HG03066 (cell line): ENCODE results near the gene PRKAR2B.
"Not testable (repeated sequence)": the region's sequence is repeated elsewhere in the genome, so short reads cannot be mapped to it uniquely, and the experiment has no call there.

Experiments used
- ATAC-seq: cut with Tn5 transposase; IDR thresholded peaks from one replicate; pipeline ENCODE4 v1.9.1; 2021; ENCODE audit warnings: low read depth; ENCODE audit not compliant: unreplicated experiment

PRKAR2B gene

DNA sequence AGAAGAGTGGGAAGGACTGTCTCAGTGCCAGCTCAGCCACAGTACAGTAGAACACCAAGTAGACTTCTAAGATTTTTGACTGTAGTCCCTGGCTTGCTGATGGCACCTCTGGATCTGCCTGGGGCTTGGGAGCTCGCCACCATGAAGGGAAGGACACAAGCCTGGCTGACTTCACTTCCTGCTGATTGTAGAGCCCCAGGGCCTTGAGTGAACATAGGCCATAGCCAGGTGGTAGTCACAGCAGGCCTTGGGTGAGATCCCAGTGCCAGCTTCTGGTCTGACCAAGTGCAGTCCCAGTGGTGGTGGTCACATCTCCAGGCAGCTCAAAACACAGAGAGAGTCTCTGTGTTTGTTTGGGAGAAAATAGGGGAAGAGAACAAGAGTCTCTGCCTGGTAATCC lies 66.7 kb downstream of the PRKAR2B start:
- no peak for ATAC-seq

DNA sequence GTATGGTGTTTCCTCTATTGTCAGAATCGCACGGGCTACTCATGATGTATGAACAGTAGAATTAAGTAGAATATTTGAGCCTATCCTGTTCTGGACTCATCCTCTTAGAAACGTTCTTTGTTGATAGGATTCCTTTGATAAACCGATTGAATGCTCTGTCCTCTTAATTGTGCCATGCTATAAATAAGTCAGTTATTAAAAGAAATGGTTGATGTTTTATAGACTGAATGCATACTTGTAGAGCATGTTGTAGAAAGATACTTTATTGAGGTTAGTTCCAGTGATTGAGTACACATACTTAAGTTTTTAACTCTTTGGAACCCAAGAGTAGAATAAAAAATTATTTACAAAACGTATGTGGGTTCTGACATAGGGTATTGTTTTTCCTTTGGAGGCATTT lies 69.4 kb downstream of the PRKAR2B start:
- no peak for ATAC-seq

DNA sequence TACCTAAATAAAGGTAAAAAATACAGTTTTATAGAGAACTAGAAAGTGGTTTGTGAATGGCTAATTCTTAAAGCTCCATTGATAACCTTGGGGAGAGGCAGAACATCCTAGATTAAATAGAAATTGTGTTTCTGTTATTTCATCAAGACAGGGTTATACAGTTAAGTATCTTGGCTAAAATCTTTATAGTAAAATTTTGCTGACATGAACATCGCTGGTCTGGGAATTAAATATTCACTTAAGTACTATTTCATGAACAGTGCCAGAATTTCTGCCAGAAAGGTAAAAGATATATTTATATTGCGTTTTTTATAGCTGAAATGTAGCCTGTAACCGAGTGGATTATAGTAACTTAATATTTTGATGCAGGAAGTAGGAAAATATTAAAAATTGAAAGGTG lies 70.6 kb downstream of the PRKAR2B start:
- no peak for ATAC-seq

DNA sequence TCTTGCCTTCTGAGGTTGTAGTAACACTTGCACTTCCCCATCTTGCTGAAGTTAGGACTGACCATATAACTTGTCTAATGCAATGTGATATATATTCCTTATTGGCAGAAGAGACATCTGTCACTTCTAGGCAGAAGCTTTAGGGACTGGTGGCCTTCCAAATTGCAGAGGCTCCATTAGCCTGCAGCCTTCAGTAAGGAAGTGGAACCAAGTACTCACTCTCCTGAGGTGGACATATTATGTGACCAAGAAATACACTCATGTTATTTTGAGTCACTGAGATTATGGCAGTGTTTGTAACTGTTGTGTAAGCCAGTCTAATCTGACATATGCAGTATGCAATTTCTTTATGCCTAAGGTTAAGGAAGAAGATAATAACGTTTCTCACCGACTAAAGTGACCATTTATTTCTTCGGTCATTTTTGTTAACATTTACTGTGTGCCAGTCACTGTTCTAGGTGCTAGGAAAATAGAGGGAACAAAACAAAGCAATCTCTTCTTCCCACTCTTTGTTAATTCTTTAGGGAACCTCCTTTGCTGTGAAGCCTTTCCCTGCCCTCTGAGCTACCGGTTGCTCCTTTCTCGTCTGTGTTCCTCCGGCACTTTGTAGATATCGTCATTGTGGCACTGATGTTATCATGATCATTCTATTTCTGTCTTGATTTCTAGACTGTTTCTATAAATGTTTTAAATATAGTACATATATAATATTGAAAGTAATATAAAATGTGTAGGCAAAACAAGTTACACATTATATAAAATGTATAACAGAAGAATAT lies 71.4 kb downstream of the PRKAR2B start:
- no peak for ATAC-seq

DNA sequence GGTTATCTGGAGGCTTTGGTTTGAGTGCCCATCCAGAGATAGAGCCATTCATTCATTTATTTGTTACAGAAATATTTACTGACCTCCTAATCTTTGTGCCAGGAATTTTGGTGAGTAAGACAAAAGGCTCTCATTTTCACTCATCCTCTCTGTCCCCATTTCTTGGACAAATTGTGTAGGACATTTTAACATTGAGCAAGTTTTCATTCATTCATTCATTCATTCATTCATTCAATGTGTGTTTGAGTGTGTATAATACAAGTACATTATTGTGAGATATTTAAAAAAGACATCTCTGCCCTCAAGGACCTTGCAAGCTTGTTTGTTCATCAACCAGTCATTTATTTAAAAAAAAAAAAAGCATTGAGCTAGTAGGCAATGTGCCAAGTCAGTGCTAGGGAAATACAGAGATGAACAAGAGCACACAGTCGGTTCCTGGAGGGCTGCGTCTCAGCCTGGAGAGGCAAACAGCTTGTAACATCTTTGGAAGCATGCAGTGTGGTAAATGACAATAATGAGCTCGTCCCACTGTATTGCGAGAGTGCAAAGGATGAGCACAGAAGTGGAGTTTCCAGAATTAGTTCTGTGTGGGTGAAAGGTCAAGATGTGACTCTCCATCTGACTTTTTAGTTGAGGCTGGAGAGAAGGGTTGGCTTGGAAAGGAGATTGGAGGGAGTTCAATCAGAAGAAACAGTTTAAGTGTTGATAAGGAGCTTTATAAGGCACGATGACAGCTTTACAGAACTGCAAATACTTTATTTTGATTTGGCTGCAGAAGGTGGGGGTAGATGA lies 73.8 kb downstream of the PRKAR2B start:
- no peak for ATAC-seq

DNA sequence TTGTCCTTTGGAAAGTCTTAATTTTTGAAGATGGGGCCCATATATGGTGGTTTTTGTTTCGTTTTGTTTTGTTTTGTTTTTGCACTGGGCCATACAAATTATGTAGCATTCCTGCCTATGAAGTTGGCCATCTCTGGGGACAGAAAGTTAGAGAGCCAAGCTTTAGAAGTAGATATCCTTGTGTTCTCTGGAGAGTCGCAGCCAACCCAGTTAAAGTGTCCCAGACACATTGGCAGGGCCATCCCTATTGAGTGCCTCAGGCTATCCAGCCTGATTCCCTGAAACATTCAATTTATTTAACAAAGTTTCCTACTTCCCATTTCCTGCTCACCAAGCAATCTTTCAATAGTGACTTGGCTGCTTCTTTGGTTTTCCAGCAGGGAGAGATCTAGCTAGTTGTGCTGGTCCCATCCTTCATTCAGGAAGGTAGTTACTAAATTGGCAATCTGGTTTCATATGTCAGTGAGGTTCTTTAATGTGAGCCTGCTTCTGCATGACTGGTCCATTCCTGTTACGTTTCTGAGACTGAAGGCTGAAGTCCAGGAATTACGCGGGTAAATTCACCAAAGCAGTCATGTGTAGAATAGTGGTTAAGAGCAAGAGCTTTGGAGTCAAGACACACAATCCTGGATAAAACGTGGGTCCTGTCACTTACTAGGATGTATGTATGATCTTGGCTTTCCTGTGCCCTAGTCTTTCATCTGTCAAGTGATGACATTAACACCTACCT lies 75.0 kb downstream of the PRKAR2B start:
- no peak for ATAC-seq

DNA sequence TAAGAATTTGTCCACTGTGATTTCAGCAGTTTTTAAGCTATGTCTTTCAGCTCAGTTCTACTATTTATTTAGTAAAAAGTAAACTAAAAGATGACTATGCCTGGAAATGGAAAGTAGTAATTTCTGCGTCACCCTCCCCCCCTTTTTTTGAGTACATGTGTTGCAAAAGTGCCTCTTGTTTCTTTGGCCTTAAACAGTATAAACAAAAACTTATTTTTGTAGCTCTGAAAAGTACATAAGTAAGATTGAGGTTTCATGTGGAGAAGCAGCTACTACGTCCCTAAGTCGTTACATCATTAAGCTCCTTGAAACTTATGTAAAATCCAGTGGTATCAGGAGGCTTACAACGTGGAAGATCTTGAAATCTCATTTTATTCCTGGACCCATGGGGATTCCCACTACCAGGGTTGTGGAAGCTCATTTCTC lies 78.0 kb downstream of the PRKAR2B start:
- ATAC-seq: no peak

DNA sequence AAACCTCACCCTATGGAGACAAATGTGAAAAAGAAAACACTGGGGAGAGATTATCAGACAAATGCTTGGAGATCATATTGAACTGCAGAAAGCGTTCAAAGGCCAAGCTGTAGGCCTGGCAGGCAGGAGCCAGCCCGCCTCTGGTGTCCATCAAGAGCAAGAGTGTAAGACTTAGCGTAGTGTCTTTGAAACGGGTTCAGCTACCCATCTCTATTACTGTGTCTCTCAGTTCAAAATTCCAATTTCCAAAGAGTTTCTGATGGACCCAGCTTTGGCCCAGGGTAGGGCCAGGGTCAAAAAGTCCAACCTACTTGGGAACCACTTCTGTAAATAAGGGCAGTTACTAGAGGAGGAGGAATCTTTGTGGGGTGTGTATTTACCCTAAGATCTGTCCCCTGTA lies 78.9 kb downstream of the PRKAR2B start:
- ATAC-seq: no peak

DNA sequence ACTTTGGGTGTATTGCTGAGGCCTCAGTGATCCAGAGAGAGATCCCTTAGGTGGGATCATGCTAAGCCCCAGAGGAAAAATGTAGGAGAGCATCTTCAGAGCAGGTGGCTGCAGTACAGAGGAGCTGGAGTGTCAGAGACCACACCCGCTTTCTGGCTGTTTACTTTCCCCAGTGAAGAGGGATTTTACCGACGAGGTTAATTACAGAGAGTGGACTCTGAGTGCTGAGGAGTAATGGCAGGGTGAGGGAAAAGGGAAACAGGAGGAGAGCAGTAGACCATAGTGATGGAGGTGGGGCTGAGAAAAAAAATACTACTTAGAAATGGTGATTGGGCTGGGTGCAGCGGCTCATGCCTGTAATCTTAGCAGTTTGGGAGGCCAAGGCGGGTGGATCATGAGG lies 81.0 kb downstream of the PRKAR2B start:
- no peak for ATAC-seq

DNA sequence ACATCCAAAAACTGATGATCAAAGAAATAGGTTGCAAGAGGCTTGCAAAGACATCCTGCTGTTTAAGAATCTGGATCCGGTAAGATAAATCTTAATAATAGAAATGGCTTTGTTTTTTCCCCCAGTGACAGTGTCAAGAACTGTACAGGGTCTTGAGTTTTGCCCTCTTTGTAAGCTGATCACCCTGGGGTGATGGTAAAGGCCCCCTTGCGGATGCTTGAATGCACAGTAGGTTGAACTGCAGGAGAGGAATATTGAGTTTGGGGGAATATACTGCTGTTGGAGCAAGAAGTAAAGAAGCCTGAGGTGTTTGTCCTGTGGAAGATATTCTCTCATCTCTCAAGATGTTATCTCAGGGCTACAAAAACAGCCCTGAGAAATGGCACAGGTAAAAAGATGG lies 83.7 kb downstream of the PRKAR2B start:
- ATAC-seq: no peak

DNA sequence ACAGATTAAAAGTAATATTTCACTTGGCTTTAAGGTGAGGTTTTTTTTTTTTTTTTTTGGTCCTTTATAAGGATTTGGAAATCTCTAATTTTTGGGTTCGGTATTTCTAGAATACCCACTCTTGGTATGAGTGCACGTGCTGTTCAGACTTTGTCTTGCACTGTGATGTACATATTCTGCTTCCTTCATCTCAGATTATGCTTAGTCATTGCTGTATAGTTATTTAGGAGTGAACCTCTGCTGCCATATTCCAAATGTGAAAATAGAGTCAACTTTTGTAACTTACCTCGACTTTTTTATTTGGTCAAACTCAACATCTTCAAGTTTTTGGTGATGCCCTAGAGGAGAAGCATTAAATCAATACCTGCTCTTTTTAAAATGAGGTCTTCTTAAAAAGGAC lies 84.2 kb downstream of the PRKAR2B start:
- ATAC-seq: no peak

DNA sequence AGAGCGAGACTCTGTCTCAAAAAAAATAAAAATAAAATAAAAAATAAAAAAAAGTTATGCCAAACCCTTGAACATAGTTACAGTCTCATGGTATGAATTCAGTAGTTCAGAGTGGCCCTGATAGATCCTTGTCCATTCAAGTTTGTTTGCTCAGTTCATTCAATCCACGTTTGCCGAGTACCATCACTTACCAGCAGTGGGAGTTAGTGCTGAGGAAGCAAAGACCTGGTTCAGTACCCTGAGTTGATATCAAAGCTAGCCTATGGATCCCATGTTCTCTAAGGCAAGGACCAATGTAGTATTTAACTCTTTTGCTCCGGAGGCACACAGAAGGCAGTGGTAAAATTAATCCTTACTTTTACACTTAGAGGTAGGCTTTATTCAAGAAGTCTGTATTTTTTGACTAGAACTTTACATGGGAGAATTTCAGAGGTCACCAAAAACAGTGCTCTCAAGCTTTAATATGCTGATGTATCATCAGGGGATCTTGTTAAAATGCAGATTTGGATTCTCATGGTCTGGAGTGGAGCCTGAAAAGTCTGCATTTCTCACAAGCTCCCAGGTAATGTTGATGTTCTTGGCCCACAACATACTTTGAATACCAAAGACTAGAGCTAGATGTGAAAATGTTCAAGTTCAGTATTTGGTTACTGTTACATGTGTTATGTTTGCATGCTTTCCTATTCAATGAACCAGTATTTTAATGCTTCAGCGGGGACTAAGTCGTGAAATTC lies 86.1 kb downstream of the PRKAR2B start:
- ATAC-seq: no peak

DNA sequence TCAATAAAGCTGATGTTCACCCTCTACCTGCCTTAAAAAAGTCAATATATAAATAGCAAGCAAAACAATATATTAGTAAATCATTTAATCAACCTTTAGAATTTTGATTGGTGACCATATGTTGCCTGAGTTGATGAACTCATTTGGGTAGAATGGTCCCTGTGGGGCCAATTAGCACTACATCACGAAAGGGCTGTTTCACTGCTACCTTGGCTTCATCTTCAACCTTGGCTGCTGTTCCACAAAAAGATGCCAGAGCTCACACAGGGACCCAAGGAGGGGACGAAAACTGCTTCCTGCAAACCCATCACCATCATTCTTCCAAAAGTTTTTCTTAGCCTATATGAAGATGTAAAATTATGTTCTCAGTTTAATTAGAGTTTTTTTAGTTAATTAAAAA lies 88.9 kb downstream of the PRKAR2B start:
- ATAC-seq: no peak

DNA sequence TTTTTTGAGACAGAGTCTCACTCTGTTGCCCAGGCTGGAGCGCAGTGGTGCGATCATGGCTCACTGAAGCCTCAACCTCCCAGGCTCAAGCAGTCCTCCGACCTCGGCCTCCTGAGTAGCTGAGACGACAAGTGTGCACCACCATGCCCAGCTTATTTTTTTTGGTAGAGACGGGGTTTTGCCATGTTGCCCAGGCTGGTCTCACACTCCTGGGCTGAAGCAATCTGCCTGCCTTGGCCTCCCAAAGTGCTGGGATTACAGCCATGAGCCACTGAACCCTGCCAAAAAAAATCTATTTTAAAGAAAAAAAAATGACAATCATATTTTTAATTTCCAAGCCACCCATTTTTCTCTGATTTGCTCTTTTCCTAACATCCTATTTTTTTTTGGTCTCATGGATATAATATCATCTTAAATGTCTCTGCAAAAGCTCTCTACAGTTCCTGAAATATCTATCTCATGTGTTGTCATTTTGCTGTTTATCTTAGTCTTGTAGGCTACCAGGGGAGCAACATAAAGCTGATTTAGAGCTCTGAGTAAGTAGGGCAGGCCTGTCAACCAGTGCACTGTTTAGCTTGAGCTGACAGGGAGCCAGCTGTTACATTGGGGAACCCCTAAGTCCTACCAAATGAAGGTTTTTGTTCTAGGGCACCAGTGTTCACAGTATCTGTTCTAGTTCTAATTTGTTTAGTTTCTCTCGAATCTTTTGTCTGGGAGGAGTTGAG lies 94.4 kb downstream of the PRKAR2B start:
- no peak for ATAC-seq

DNA sequence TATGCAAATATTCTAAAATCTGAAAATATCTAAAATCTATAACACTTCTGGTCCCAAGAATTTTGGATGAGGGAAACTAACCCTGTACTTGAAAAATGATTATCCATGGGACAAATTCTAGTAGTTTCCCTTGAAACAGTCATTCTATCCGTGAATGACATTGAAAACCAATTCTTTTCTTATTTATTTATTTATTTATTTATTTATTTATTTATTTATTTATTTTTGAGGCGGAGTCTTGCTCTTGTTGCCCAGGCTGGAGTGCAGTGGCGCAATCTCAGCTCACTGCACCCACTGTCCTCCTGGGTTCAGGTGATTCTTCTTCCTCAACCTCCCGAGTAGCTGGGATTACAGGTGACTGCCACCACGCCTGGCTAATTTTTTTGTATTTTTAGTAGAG lies 99.4 kb downstream of the PRKAR2B start:
- ATAC-seq: not testable (repeated sequence)

DNA sequence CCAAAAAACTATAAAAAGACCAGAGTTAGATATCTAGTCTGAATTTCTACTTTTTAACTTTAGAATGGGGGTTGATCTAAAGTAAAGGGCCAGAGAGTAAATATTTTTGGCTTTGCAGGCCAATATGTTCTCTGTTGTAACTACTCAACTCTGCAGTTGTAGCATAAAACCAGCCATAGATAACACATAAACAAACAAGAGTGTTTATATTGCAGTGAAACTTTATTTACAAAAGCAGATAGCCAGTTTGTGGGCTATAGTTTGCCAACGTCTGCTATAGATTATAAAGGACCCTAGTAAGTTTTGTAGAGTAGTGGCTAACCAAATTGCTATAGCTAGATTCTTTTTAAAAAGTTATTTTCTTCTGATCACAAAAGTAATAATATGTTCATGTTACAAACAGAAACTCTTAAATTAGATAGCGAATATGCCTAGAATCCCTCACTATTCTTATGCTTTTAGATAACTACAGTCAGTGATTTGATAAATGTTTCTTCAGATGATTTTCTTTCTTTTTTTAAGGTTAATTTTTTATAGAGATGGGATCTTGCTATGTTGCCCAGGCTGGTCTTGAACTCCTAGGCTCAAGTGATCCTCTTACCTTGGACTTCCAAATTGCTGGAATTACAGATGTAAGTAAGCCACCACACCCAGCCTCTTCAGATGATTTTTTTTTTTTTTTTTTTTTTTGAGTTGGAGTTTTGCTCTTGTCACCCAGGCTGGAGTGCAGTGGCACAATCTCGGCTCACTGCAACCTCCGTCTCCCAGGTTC lies 100.7 kb downstream of the PRKAR2B start:
- ATAC-seq: no peak

DNA sequence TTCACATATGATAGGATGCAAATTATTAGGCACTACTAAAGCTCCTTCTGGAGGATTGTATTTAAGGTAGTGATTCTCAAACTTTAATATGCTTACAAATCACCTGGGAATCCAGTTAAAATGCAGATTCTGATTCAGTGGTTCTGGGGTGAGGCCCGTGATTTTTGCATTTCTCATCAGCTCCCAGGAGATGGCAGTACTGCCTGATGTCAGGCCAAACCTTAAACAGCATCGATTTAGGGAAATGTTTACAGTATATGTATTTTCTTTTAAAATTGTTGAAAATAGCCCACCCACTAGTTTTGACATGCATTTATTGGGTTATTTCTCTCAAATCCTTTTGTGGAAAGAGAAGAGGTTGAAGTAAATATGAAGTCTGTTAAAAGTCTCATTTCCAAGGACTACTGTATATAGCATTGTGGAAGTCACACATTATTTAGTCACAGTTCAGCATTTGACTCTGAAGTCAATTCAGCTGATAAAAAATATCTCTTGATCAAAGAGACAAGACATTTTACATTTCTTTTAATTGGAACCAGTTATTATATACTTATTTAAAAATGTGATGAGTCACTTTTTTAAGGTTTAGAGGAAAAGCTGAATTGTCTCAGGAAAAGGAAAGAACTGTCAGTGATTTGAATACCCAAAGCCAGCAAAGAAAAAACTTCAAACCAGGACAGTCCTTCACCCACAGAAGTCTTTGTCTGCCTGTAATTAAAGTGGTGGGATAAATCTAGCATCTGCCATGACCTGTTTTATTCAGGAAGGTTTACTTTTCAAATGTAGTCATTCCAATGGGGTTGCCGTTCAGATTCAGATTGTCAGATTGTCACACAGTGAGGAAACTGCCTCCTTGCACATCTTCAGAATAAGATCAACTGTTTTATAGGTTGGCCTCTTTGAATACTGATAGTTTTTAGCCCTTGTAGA lies 103.2 kb downstream of the PRKAR2B start:
- no peak for ATAC-seq

DNA sequence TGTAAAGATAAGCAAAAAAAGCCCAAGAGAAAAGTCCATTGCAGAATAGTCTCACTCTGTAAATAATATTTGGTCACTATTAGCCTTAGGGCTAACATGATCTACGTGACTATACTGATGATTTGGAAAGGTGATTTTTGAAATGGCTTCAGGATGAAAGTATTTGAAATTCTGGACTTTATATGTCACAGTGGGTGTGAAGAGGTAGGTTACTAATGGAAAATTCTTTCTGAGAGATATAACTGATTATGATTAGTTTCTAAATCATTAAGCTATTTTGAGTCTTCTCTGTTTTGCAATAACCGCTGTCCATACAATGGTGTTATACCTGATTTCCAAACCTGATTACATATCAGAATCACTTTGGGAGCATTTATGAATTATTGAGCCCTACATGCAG lies 104.2 kb downstream of the PRKAR2B start:
- ATAC-seq: no peak
